ENCODE data around the gene NUP43. TPM values are rescaled to one million over a fixed set of nuclear protein-coding genes. Genes with fewer than 3 reads are reported as not detected.

Gene NUP43
- total and polyA plus RNA-seq, 2 of the 13 experiments (the other 11 are each of a cell fraction or from before 2014, with no cell fraction given): 38.9 to 85.1 TPM

GRCh38 chr6:149749594-149750135 lies 3.3 kb upstream of the NUP43 start, which contains the start of gene PCMT1 (continued):
- TF ChIP-seq, protein P1, sequence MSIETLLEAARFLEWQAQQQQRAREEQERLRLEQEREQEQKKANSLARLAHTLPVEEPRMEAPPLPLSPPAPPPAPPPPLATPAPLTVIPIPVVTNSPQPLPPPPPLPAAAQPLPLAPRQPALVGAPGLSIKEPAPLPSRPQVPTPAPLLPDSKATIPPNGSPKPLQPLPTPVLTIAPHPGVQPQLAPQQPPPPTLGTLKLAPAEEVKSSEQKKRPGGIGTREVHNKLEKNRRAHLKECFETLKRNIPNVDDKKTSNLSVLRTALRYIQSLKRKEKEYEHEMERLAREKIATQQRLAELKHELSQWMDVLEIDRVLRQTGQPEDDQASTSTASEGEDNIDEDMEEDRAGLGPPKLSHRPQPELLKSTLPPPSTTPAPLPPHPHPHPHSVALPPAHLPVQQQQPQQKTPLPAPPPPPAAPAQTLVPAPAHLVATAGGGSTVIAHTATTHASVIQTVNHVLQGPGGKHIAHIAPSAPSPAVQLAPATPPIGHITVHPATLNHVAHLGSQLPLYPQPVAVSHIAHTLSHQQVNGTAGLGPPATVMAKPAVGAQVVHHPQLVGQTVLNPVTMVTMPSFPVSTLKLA (IDR thresholded peaks at IDR 0.05): no peak
- no peak for TF ChIP-seq PRDM4 (CRISPR knock-in tag; IDR thresholded peaks at IDR 0.05; ENCODE audit: borderline replicate concordance)
- TF ChIP-seq ZNF549 (CRISPR knock-in tag; IDR thresholded peaks at IDR 0.05): peak; percentile 29; the same call in 1 of the 2 replicates
- TF ChIP-seq RAD21 (CRISPR knock-in tag; IDR thresholded peaks at IDR 0.05): peak; percentile 37; the same call in 1 of the 2 replicates
- no peak for TF ChIP-seq TRIM24 (CRISPR knock-in tag; IDR thresholded peaks at IDR 0.05)
- peak; percentile 94 for TF ChIP-seq SMAD9 (CRISPR knock-in tag; IDR thresholded peaks at IDR 0.05)
- TF ChIP-seq, protein P2, sequence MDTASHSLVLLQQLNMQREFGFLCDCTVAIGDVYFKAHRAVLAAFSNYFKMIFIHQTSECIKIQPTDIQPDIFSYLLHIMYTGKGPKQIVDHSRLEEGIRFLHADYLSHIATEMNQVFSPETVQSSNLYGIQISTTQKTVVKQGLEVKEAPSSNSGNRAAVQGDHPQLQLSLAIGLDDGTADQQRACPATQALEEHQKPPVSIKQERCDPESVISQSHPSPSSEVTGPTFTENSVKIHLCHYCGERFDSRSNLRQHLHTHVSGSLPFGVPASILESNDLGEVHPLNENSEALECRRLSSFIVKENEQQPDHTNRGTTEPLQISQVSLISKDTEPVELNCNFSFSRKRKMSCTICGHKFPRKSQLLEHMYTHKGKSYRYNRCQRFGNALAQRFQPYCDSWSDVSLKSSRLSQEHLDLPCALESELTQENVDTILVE (CRISPR knock-in tag; IDR thresholded peaks at IDR 0.05): no peak; the same call in 1 of the 2 replicates
- TF ChIP-seq MXI1 (IDR thresholded peaks at IDR 0.05; ENCODE audit: borderline replicate concordance, low read depth, low read length): 0 out of 3 replicates have a peak, but pooled peaks have one; percentile 58
- peak; percentile 88; the same call in 1 of the 2 replicates for TF ChIP-seq ZNF747 (CRISPR knock-in tag; IDR thresholded peaks at IDR 0.05; ENCODE audit: borderline replicate concordance)
- TF ChIP-seq LBX2 (CRISPR knock-in tag; IDR thresholded peaks at IDR 0.05; ENCODE audit: borderline replicate concordance): 0 out of 2 replicates have a peak, but pooled peaks have one; percentile 69
- TF ChIP-seq YEATS4 (CRISPR knock-in tag; IDR thresholded peaks at IDR 0.05; ENCODE audit: borderline replicate concordance): peak; percentile 95
- TF ChIP-seq CREM (IDR thresholded peaks at IDR 0.05): no peak
- TF ChIP-seq CREM (CRISPR knock-in tag; IDR thresholded peaks at IDR 0.05): no peak
- TF ChIP-seq, protein P3, sequence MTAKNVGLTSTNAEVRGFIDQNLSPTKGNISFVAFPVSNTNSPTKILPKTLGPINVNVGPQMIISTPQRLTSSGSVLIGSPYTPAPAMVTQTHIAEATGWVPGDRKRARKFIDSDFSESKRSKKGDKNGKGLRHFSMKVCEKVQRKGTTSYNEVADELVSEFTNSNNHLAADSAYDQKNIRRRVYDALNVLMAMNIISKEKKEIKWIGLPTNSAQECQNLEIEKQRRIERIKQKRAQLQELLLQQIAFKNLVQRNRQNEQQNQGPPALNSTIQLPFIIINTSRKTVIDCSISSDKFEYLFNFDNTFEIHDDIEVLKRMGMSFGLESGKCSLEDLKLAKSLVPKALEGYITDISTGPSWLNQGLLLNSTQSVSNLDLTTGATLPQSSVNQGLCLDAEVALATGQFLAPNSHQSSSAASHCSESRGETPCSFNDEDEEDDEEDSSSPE (CRISPR knock-in tag; IDR thresholded peaks at IDR 0.05): peak; percentile 85
- no peak for TF ChIP-seq NFE2L2 (IDR thresholded peaks at IDR 0.05; ENCODE audit: low read length)
- peak; percentile 93; the same call in 1 of the 2 replicates for TF ChIP-seq ZNF839 (CRISPR knock-in tag; IDR thresholded peaks at IDR 0.05; ENCODE audit: borderline replicate concordance)
- TF ChIP-seq, protein P4, sequence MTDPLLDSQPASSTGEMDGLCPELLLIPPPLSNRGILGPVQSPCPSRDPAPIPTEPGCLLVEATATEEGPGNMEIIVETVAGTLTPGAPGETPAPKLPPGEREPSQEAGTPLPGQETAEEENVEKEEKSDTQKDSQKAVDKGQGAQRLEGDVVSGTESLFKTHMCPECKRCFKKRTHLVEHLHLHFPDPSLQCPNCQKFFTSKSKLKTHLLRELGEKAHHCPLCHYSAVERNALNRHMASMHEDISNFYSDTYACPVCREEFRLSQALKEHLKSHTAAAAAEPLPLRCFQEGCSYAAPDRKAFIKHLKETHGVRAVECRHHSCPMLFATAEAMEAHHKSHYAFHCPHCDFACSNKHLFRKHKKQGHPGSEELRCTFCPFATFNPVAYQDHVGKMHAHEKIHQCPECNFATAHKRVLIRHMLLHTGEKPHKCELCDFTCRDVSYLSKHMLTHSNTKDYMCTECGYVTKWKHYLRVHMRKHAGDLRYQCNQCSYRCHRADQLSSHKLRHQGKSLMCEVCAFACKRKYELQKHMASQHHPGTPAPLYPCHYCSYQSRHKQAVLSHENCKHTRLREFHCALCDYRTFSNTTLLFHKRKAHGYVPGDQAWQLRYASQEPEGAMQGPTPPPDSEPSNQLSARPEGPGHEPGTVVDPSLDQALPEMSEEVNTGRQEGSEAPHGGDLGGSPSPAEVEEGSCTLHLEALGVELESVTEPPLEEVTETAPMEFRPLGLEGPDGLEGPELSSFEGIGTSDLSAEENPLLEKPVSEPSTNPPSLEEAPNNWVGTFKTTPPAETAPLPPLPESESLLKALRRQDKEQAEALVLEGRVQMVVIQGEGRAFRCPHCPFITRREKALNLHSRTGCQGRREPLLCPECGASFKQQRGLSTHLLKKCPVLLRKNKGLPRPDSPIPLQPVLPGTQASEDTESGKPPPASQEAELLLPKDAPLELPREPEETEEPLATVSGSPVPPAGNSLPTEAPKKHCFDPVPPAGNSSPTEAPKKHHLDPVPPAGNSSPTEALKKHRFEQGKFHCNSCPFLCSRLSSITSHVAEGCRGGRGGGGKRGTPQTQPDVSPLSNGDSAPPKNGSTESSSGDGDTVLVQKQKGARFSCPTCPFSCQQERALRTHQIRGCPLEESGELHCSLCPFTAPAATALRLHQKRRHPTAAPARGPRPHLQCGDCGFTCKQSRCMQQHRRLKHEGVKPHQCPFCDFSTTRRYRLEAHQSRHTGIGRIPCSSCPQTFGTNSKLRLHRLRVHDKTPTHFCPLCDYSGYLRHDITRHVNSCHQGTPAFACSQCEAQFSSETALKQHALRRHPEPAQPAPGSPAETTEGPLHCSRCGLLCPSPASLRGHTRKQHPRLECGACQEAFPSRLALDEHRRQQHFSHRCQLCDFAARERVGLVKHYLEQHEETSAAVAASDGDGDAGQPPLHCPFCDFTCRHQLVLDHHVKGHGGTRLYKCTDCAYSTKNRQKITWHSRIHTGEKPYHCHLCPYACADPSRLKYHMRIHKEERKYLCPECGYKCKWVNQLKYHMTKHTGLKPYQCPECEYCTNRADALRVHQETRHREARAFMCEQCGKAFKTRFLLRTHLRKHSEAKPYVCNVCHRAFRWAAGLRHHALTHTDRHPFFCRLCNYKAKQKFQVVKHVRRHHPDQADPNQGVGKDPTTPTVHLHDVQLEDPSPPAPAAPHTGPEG (CRISPR knock-in tag; IDR thresholded peaks at IDR 0.05): peak; percentile 49; the same call in 1 of the 2 replicates

Data from HepG2 (cell line).